ENCODE results near the gene DHRS12.

Gene DHRS12

DNA sequence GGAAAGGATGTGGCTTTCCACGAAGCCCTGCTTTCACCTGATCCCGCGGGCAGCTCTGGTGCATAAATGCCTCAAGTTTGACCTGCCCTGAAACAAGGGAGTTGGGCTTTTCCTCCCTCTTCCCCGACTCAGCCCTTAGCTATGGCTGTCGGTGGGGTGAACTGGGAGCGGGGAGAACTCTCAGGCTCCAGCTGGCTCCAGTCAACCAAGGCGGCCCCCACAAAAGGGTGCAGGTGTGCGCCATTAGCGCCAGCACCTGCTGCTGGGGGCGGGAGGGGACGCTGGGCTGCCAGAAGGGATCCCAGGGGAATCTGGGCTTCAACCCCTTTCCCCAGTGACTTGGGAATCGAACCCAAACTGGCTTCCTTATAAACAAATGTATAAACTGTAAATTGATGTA lies 7.1 kb upstream of the DHRS12 start:
- H3K36me3 Mint-ChIP-seq (ENCODE audit: low read depth): no peaks in the 10 kb centered on the region
- TF ChIP-seq, protein P1, sequence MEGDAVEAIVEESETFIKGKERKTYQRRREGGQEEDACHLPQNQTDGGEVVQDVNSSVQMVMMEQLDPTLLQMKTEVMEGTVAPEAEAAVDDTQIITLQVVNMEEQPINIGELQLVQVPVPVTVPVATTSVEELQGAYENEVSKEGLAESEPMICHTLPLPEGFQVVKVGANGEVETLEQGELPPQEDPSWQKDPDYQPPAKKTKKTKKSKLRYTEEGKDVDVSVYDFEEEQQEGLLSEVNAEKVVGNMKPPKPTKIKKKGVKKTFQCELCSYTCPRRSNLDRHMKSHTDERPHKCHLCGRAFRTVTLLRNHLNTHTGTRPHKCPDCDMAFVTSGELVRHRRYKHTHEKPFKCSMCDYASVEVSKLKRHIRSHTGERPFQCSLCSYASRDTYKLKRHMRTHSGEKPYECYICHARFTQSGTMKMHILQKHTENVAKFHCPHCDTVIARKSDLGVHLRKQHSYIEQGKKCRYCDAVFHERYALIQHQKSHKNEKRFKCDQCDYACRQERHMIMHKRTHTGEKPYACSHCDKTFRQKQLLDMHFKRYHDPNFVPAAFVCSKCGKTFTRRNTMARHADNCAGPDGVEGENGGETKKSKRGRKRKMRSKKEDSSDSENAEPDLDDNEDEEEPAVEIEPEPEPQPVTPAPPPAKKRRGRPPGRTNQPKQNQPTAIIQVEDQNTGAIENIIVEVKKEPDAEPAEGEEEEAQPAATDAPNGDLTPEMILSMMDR (IDR thresholded peaks at IDR 0.05; ENCODE audit: unreplicated experiment in 3 of 3): no peak
- no peak overlapping the region for H3K4me3 Mint-ChIP-seq
- peaks cover 6% of the 10 kb centered on the region for H3K4me1 Mint-ChIP-seq
- H3K27ac Mint-ChIP-seq: no peak overlapping the region
- H3K9me3 Mint-ChIP-seq: no peaks in the 10 kb centered on the region
- H3K27me3 Mint-ChIP-seq (ENCODE audit: low read depth): peaks cover 9% of the 10 kb centered on the region

DNA sequence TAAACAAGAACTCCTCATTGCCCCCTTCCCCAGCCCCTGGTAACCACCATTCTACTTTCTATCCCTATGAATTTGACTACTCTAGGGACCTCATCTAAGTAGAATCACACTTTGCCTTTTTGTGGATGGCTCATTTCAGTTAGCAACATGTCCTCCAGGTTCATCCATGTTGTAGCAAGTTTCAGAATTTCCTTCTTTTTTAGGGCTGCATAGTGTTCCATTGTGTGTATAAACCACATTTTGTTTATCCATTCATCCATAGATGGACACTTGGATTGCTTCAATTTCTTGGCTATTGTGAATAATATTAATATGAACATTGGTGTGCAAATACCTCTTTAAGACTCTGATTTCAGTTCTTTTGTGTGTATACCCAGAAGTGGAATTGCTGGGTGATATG lies 4.8 kb upstream of the DHRS12 start:
- H3K4me3 Mint-ChIP-seq: no peak overlapping the region
- H3K4me1 Mint-ChIP-seq: peaks cover 13% of the 10 kb centered on the region
- peaks cover 8% of the 10 kb centered on the region for H3K27me3 Mint-ChIP-seq (ENCODE audit: low read depth)
- H3K36me3 Mint-ChIP-seq (ENCODE audit: low read depth): no peaks in the 10 kb centered on the region
- H3K27ac Mint-ChIP-seq: no peak overlapping the region
- H3K9me3 Mint-ChIP-seq: no peaks in the 10 kb centered on the region
- TF ChIP-seq, protein P1 (IDR thresholded peaks at IDR 0.05; ENCODE audit: unreplicated experiment in 3 of 3): no peak

DNA sequence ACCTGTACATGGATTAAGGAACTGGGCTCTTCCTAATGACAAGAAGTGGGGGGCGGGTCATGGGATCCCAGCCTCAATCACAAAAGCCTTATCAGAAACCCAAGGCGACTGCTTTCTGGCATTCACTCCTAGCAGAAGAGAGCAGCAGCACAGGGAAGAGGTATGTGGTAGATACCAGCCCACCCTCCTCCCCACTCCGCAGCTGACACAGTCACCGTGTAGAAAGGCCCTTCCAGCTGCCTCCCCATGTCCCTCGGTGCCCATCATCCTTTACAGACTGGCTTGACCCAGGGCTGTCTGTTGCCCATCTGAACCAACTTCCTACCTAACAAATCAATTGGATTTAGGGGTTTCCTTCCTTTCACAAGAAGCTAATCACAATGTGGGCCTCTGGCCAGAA lies 3.1 kb upstream of the DHRS12 start:
- Mint-ChIP-seq H3K4me3 (peak overlapping the region in 1 of 3 experiments; percentile 21), H3K4me1 (peaks cover 17% of the 10 kb centered on the region), H3K36me3 (ENCODE audit: low read depth) (no peaks in the 10 kb centered on the region), H3K9me3 (no peaks in the 10 kb centered on the region), H3K27me3 (ENCODE audit: low read depth) (peaks cover 8% of the 10 kb centered on the region), H3K27ac (no peak overlapping the region)
- TF ChIP-seq, protein P1 (IDR thresholded peaks at IDR 0.05; ENCODE audit: unreplicated experiment in 3 of 3): no peak

DNA sequence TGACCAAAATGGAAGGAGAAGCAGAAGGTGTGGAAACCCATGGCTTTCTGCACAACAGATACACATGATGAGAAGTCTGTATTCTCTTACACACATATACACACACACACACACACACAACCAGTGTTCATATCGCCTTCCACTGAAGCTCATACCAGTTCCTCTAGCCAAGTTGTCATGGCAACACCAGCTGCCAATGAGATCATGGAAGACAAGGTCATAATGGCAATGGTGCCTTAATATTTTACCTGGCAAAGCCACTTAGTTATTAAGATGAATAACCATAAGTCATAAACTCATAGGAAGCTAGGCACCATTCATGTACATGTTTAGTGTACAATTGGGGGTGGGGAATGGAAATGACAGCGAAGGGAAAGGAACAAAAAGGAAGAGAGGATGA lies 2.6 kb upstream of the DHRS12 start:
- Mint-ChIP-seq H3K4me1 (peaks cover 17% of the 10 kb centered on the region), H3K27ac (peak overlapping the region in 2 of 3 experiments; percentile 7 to 42)

DNA sequence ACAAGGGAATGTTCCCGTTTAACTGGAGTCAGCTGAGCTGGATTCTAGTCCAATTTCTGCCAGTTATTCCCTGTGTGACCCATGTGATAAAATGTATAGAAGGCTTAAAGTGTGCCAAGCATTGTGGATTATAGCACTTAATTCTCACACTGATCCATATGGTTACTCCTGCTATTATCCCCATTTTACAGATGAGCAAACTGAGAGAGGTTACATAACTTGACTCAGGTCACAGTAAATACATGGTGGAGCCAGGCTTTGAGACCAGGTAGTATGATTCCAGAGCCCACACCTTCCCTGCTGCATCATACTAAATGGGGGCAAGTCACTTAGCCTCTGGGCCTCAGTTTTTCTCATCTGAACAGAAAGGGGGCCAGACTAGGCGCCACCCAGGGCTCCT lies 2.0 kb upstream of the DHRS12 start:
- TF ChIP-seq, protein P1 (IDR thresholded peaks at IDR 0.05; ENCODE audit: unreplicated experiment in 3 of 3): no peak
- peak overlapping the region in 2 of 3 experiments; percentile 87 to 95 for H3K27ac Mint-ChIP-seq
- no peaks in the 10 kb centered on the region for H3K9me3 Mint-ChIP-seq
- H3K4me3 Mint-ChIP-seq: peak overlapping the region; percentile 17 to 93 (median 84)
- H3K4me1 Mint-ChIP-seq: peaks cover 17% of the 10 kb centered on the region
- no peaks in the 10 kb centered on the region for H3K36me3 Mint-ChIP-seq (ENCODE audit: low read depth)
- peaks cover 8% of the 10 kb centered on the region for H3K27me3 Mint-ChIP-seq (ENCODE audit: low read depth)

More for the DNA sequence above, 2.6 kb upstream of the DHRS12 start:
- H3K27me3 Mint-ChIP-seq (ENCODE audit: low read depth): peaks cover 8% of the 10 kb centered on the region
- TF ChIP-seq, protein P1 (IDR thresholded peaks at IDR 0.05; ENCODE audit: unreplicated experiment in 3 of 3): no peak
- no peaks in the 10 kb centered on the region for H3K36me3 Mint-ChIP-seq (ENCODE audit: low read depth)
- H3K9me3 Mint-ChIP-seq: no peaks in the 10 kb centered on the region
- peak overlapping the region in 2 of 3 experiments; percentile 21 to 26 for H3K4me3 Mint-ChIP-seq

DNA sequence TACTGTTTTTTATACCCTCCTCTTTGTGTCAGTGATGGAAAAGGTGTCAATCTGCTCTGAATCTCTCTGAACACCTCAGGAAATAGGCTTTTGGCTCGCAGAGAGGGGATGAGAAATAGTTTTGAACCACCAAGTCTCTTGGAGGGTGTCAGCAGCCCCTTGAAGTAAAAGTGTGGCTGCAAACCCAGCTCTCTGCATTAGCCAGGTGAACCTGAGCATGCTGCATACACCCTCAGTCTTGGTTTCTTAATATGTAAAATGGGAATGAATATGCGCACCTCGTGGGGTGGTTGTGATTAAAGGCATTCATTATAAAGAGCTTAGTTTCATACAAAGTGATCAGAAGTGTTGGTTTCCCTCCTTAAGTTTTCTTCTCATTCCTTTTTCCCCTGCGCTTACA lies 1.4 kb upstream of the DHRS12 start:
- Mint-ChIP-seq H3K4me1 (peaks cover 17% of the 10 kb centered on the region), H3K27me3 (ENCODE audit: low read depth) (peaks cover 8% of the 10 kb centered on the region), H3K36me3 (ENCODE audit: low read depth) (no peaks in the 10 kb centered on the region), H3K9me3 (no peaks in the 10 kb centered on the region), H3K27ac (peak overlapping the region; percentile 87 to 95 (median 95)), H3K4me3 (peak overlapping the region; percentile 84 to 93 (median 89))
- TF ChIP-seq, protein P1 (IDR thresholded peaks at IDR 0.05; ENCODE audit: unreplicated experiment in 3 of 3): no peak
